SK-N-MC (cell line): ENCODE measurements around the gene ALDH1L2.

Source experiments
- DNase-seq: peaks from one replicate; pipeline ENCODE4 v3.0.0-alpha.2; 2011; ENCODE audit warnings: low read depth, low spot score
- H3K27ac ChIP-seq: fragments of 200-600 bp; sonication (generic); 2 replicates; pipeline ENCODE4 v1.5.1; 2016; ENCODE audit warnings: mixed run types
- H3K36me3 ChIP-seq: fragments of 200-600 bp; sonication (generic); 2 replicates; pipeline ENCODE4 v1.6.1; 2017; ENCODE audit warnings: antibody characterized with exemption, low read length, mixed read lengths; ENCODE audit not compliant: insufficient read depth
- H3K4me3 ChIP-seq: fragments of 200-600 bp; sonication (generic); 2 replicates; pipeline ENCODE4 v1.5.1; 2016
- H3K9ac ChIP-seq: fragments of 200-600 bp; sonication (generic); 2 replicates; pipeline ENCODE4 v1.8.0; 2017; ENCODE audit warnings: mixed run types, mixed read lengths; ENCODE audit not compliant: insufficient read length
- H3K9me3 ChIP-seq: fragments of 200-600 bp; sonication (generic); 2 replicates; pipeline ENCODE4 v1.6.1; 2017; ENCODE audit warnings: low read depth, mild to moderate bottlenecking, antibody characterized with exemption, low read length, moderate library complexity, mixed read lengths
- EZH2 ChIP-seq: fragments of 200-600 bp; sonication (generic); IDR thresholded peaks from one replicate; pipeline ENCODE4 v1.6.1; 2017; ENCODE audit warnings: antibody characterized with exemption
- FOXP2 ChIP-seq: optimal IDR thresholded peaks from 2 replicates; pipeline ENCODE3; 2011; ENCODE audit warnings: mild to moderate bottlenecking, moderate library complexity; ENCODE audit not compliant: insufficient read depth; ENCODE audit errors: extremely low read length, control extremely low read depth
- POLR2AphosphoS5 ChIP-seq: IDR thresholded peaks from 2 replicates; pipeline ENCODE4 v1.6.1; 2012; ENCODE audit warnings: mild to moderate bottlenecking, low read depth, low read length, borderline replicate concordance

ALDH1L2 gene

GRCh38 chr12:105030820-105031807, 53.1 kb downstream of the ALDH1L2 start:
- TF ChIP-seq FOXP2 (no peak), POLR2AphosphoS5 (no peak), EZH2 (no peak)
- Histone ChIP-seq H3K27ac (no peak overlapping the region), H3K4me3 (no peak overlapping the region), H3K9me3 (no peaks in the 10 kb centered on the region), H3K36me3 (peaks cover 67% of the 10 kb centered on the region), H3K9ac (no peak overlapping the region)
- DNase-seq: no peak

- Histone ChIP-seq H3K9ac (no peak overlapping the region), H3K27ac (no peak overlapping the region), H3K9me3 (no peaks in the 10 kb centered on the region), H3K4me3 (no peak overlapping the region), H3K36me3 (peaks cover 51% of the 10 kb centered on the region)
- DNase-seq: no peak
- TF ChIP-seq EZH2 (no peak), POLR2AphosphoS5 (no peak), FOXP2 (no peak)
Measured at GRCh38 chr12:105026411-105026810, 57.8 kb downstream of the ALDH1L2 start.

DNA sequence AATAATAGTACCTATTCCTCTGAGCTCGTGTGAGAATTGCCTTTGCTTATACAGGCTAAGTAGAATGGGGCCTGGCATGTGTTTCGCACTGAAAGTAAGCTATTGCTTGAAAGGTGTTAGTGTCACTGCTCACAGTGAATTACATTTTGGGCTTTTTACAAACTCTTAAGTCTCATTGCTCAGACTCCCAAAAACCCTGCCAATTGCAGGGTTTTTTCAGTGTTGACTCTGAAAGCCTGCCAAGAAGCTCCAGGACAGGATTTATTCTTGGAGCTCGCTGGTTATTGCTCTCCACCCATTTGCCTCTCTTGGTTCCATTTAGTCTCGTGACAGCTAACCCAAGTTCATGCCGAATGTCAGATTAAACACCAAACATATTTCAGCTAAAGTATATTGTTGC, 58.4 kb downstream of the ALDH1L2 start:
- H3K4me3 ChIP-seq: no peak overlapping the region
- no peak overlapping the region for H3K9ac ChIP-seq
- no peak for DNase-seq
- no peak overlapping the region for H3K27ac ChIP-seq
- H3K36me3 ChIP-seq: peaks cover 46% of the 10 kb centered on the region
- TF ChIP-seq FOXP2: no peak
- TF ChIP-seq POLR2AphosphoS5: no peak
- TF ChIP-seq EZH2: no peak
- H3K9me3 ChIP-seq: no peaks in the 10 kb centered on the region

- DNase-seq: no peak
- H3K4me3 ChIP-seq: no peak overlapping the region
- no peak for TF ChIP-seq POLR2AphosphoS5
- TF ChIP-seq FOXP2: no peak
- TF ChIP-seq EZH2: no peak
- H3K27ac ChIP-seq: no peak overlapping the region
- H3K9ac ChIP-seq: no peak overlapping the region
- H3K9me3 ChIP-seq: no peaks in the 10 kb centered on the region
- H3K36me3 ChIP-seq: peaks cover 43% of the 10 kb centered on the region
Measured at GRCh38 chr12:105024928-105025327, 59.3 kb downstream of the ALDH1L2 start.

DNA sequence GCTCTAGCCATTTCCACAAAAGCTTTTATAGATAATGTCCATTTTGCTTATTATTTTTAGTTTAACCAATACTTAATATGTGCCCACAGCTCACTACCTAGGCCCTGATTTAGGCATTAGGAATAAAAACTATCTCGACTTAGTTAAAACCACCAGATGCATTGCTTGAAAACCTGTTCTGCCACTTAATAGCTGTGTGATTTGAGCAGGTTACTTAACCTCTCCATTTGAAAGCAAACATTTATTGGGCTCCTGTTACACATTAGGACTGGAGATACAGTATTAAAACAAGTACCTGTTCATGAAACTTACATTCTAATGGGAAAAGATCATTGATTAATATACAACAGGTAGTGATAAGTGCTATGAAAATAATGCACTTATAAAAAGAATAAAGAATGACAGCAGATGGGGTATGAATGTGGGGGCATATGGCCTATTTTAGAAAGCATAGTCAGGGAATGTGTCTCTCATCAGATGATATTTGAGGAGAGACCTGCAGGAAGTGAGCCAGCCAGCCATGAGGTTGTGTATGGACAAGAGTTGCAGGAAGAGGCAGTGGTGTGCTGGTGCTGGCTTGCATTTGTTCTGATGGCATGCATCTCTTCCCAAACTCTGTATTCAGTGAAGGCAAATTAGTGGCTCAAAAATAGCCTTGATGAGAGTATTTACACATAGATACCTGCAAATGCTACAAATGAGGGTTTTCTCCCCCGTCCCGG, 63.9 kb downstream of the ALDH1L2 start:
- Histone ChIP-seq H3K9ac (no peak overlapping the region), H3K4me3 (no peak overlapping the region), H3K9me3 (no peaks in the 10 kb centered on the region), H3K36me3 (peaks cover 33% of the 10 kb centered on the region; the same call in 1 of the 2 replicates), H3K27ac (no peak overlapping the region)
- DNase-seq: no peak
- TF ChIP-seq FOXP2: no peak
- no peak for TF ChIP-seq POLR2AphosphoS5
- no peak for TF ChIP-seq EZH2

GRCh38 chr12:105018776-105019175, 65.5 kb downstream of the ALDH1L2 start:
- Histone ChIP-seq H3K9ac (no peak overlapping the region), H3K9me3 (no peaks in the 10 kb centered on the region)
- no peak for DNase-seq

DNA sequence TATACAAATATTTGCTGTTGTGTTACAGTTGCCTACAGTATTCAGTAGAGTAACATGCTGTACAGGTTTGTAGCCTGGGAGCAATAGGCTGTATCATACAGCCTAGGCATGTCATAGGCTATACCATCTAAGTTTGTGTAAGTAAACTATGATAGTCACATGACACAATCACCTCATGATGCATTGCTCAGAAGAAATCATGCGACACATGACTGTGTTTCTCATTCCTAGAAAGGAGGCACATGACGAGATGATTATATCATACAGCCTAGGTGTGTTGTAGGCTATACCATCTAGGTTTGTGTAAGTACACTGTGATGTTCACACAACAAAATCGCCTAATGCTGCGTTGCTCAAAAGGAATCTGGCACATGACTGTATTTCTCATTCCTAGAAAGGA, 66.2 kb downstream of the ALDH1L2 start:
- H3K4me3 ChIP-seq: no peak overlapping the region
- H3K36me3 ChIP-seq: peaks cover 42% of the 10 kb centered on the region
- DNase-seq: no peak
- H3K9me3 ChIP-seq: no peaks in the 10 kb centered on the region
- no peak overlapping the region for H3K9ac ChIP-seq
- no peak for TF ChIP-seq POLR2AphosphoS5
- TF ChIP-seq EZH2: no peak
- TF ChIP-seq FOXP2: no peak
- H3K27ac ChIP-seq: no peak overlapping the region

More at GRCh38 chr12:105018776-105019175, 65.5 kb downstream of the ALDH1L2 start:
- TF ChIP-seq POLR2AphosphoS5: no peak
- no peak for TF ChIP-seq FOXP2
- no peak for TF ChIP-seq EZH2
- peaks cover 35% of the 10 kb centered on the region for H3K36me3 ChIP-seq
- no peak overlapping the region for H3K4me3 ChIP-seq
- H3K27ac ChIP-seq: no peak overlapping the region

DNA sequence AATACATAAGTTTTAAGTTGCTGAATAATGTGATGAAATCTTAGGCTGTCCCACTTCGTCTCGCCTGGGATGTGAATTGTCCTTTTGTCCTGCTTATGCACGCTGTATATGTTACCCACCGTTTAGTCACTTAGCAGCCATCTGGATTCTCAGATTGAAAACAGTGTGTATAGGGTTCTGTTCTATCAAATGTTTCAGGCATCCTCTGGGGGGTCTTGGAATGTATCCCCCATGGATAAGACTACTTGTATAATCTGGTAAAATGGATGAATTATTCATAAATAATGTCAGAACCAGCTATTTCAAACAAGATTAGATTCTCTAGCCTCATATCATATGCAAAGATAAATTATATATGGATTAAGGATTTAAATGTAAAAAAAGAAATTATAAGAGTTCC, 68.7 kb downstream of the ALDH1L2 start:
- no peak for DNase-seq
- H3K27ac ChIP-seq: no peak overlapping the region
- H3K36me3 ChIP-seq: peaks cover 55% of the 10 kb centered on the region
- TF ChIP-seq FOXP2 (no peak), EZH2 (no peak), POLR2AphosphoS5 (no peak)
- no peak overlapping the region for H3K4me3 ChIP-seq
- H3K9me3 ChIP-seq: no peaks in the 10 kb centered on the region
- no peak overlapping the region for H3K9ac ChIP-seq
